ENCODE data around the gene OR4C6. TPM values are rescaled to one million over a fixed set of nuclear protein-coding genes. Genes with fewer than 3 reads are reported as not detected.

Gene OR4C6
- polyA plus RNA-seq, 1 of the 3 experiments (the other 2 are of a cell fraction), result not detected

DNA sequence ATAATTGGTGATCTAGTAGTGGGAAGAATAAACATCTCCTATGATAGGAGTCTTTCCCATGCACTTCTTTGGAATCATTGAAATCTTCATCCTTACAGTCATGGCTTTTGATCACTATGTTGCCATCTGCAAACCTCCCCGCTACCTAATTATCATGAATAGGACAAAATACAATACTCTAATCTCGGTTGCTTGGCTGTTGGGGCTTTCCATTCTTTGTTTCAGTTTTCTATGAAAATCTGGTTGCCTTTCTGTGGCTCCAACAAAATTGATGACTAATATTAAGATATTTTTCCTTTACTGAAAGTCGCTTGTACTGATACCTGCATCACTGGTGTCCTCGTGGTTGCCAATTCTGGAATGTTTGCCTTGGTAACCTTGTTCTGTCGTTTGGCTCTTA, 11.9 kb downstream of the OR4C6 start:
- no peaks in the 10 kb centered on the region for H3F3A ChIP-seq (replicated peaks; ENCODE audit: insufficient read depth)
- no peak overlapping the region for H2AFZ ChIP-seq (ENCODE audit: low read depth)
- no peaks in the 10 kb centered on the region for H3K9me3 ChIP-seq
- POLR2A ChIA-PET, result no interaction called here
- 0% methylated on average over 5 of the region's 5 CpGs for WGBS (ENCODE audit: low lambda C conversion rate)
- no peak overlapping the region for H3K27ac ChIP-seq (ENCODE audit: low read depth in 2 of 2, low read length in 1 of 2)
- DNase-seq, result no peak
- no peak overlapping the region for H3K4me2 ChIP-seq
- H3K27me3 ChIP-seq (ENCODE audit: insufficient read depth), result no peaks in the 10 kb centered on the region
- H4K20me1 ChIP-seq (ENCODE audit: insufficient read depth), result no peaks in the 10 kb centered on the region
- TF ChIP-seq, protein P1, sequence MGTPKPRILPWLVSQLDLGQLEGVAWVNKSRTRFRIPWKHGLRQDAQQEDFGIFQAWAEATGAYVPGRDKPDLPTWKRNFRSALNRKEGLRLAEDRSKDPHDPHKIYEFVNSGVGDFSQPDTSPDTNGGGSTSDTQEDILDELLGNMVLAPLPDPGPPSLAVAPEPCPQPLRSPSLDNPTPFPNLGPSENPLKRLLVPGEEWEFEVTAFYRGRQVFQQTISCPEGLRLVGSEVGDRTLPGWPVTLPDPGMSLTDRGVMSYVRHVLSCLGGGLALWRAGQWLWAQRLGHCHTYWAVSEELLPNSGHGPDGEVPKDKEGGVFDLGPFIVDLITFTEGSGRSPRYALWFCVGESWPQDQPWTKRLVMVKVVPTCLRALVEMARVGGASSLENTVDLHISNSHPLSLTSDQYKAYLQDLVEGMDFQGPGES (IDR thresholded peaks at IDR 0.05; ENCODE audit: low read depth, low read length), result no peak
- TF ChIP-seq GABPA (IDR thresholded peaks at IDR 0.05; ENCODE audit: low read depth) (no peak), GATA2 (CRISPR knock-in tag; IDR thresholded peaks at IDR 0.05) (no peak), MEF2A (IDR thresholded peaks at IDR 0.05; ENCODE audit: borderline replicate concordance, low read depth) (no peak), TAF1 (IDR thresholded peaks at IDR 0.05; ENCODE audit: borderline replicate concordance, low read depth, low read length) (no peak), TCF12 (IDR thresholded peaks at IDR 0.05) (no peak), SMC3 (IDR thresholded peaks at IDR 0.05; ENCODE audit: low read depth, low read length) (no peak), JUND (IDR thresholded peaks at IDR 0.05) (no peak), SIN3A (IDR thresholded peaks at IDR 0.05; ENCODE audit: borderline replicate concordance, low read depth, low read length) (no peak)
- TF ChIP-seq, protein P2, sequence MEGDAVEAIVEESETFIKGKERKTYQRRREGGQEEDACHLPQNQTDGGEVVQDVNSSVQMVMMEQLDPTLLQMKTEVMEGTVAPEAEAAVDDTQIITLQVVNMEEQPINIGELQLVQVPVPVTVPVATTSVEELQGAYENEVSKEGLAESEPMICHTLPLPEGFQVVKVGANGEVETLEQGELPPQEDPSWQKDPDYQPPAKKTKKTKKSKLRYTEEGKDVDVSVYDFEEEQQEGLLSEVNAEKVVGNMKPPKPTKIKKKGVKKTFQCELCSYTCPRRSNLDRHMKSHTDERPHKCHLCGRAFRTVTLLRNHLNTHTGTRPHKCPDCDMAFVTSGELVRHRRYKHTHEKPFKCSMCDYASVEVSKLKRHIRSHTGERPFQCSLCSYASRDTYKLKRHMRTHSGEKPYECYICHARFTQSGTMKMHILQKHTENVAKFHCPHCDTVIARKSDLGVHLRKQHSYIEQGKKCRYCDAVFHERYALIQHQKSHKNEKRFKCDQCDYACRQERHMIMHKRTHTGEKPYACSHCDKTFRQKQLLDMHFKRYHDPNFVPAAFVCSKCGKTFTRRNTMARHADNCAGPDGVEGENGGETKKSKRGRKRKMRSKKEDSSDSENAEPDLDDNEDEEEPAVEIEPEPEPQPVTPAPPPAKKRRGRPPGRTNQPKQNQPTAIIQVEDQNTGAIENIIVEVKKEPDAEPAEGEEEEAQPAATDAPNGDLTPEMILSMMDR (IDR thresholded peaks at IDR 0.05), result no peak
- TF ChIP-seq, protein P3, sequence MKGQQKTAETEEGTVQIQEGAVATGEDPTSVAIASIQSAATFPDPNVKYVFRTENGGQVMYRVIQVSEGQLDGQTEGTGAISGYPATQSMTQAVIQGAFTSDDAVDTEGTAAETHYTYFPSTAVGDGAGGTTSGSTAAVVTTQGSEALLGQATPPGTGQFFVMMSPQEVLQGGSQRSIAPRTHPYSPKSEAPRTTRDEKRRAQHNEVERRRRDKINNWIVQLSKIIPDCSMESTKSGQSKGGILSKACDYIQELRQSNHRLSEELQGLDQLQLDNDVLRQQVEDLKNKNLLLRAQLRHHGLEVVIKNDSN (IDR thresholded peaks at IDR 0.05; ENCODE audit: borderline replicate concordance, low read depth), result no peak
- H3K4me3 ChIP-seq (ENCODE audit: low read depth in 2 of 2, low read length in 1 of 2), result no peak overlapping the region
- H3K9ac ChIP-seq, result no peak overlapping the region
- CTCF ChIA-PET, result no interaction called here
- H3K79me2 ChIP-seq (ENCODE audit: insufficient read depth), result no peaks in the 10 kb centered on the region
- H3K36me3 ChIP-seq (replicated peaks in 1 of 2; ENCODE audit: control insufficient read depth in 1 of 2, insufficient read depth in 2 of 2, low read length in 1 of 2), result no peaks in the 10 kb centered on the region
- no peaks in the 10 kb centered on the region for H3K9me2 ChIP-seq
- no peaks in the 10 kb centered on the region for H3K4me1 ChIP-seq (ENCODE audit: control insufficient read depth in 1 of 2, insufficient read depth in 2 of 2, low read depth in 1 of 2, low read length in 1 of 2)

DNA sequence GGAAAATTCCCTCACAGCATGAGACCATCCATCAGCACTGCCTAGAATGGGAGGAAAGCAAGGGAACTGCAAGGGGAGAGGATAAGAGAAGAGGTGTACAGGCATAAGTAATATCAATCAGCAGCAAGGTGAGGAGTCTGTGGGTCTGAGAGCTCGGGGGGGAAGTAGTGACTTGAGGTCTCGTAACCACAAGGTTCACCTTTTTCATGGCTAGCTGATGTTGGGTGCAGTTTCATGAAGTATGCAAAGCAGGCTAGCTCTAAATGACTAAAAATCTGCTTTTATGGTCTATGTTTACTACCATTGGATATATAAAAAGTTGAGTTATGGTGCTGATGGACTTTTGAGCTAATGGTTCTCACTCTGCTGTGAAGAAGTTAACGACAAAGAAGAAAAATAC, 35.8 kb downstream of the OR4C6 start:
- Histone ChIP-seq H2AFZ (ENCODE audit: low read depth) (no peak overlapping the region), H3K9me3 (no peaks in the 10 kb centered on the region), H4K20me1 (ENCODE audit: insufficient read depth) (no peaks in the 10 kb centered on the region), H3K4me2 (no peak overlapping the region), H3K36me3 (replicated peaks in 1 of 2; ENCODE audit: control insufficient read depth in 1 of 2, insufficient read depth in 2 of 2, low read length in 1 of 2) (no peaks in the 10 kb centered on the region), H3F3A (replicated peaks; ENCODE audit: insufficient read depth) (no peaks in the 10 kb centered on the region), H3K9me2 (no peaks in the 10 kb centered on the region), H3K4me3 (ENCODE audit: low read depth in 2 of 2, low read length in 1 of 2) (no peak overlapping the region), H3K79me2 (ENCODE audit: insufficient read depth) (no peaks in the 10 kb centered on the region), H3K27ac (ENCODE audit: low read depth in 2 of 2, low read length in 1 of 2) (no peak overlapping the region), H3K4me1 (ENCODE audit: control insufficient read depth in 1 of 2, insufficient read depth in 2 of 2, low read depth in 1 of 2, low read length in 1 of 2) (no peaks in the 10 kb centered on the region), H3K27me3 (ENCODE audit: insufficient read depth) (no peaks in the 10 kb centered on the region), H3K9ac (no peak overlapping the region)
- ChIA-PET CTCF (interaction anchor here (0.7 kb wide), 1 partner anchor 8 kb away, joined by 3 read pairs; no protein-coding TSS in a partner anchor), POLR2A (no interaction called here)
- TF ChIP-seq RCOR1 (IDR thresholded peaks at IDR 0.05; ENCODE audit: low read length), result no peak
- TF ChIP-seq, protein P1 (IDR thresholded peaks at IDR 0.05; ENCODE audit: low read depth, low read length), result no peak
- WGBS (ENCODE audit: low lambda C conversion rate), result 13% methylated on average over 3 of the region's 3 CpGs
- no peak for DNase-seq

Measured in SK-N-SH (cell line).